Neuronal stem cell (in vitro differentiated cells): ENCODE results near the gene C4orf54.

Experiments
- DNase-seq: peaks from one replicate; pipeline ENCODE4 v3.0.0-alpha.2; 2013; ENCODE audit warnings: low spot score
- H2AFZ ChIP-seq: one replicate; pipeline ENCODE4 v1.6.1; 2013; ENCODE audit warnings: mild to moderate bottlenecking, low read length, inconsistent platforms
- H2AK5ac ChIP-seq: 2 replicates; pipeline ENCODE4 v1.6.1; 2013; ENCODE audit warnings: low read depth, mild to moderate bottlenecking, inconsistent platforms, low read length, moderate library complexity, mixed read lengths
- H2BK120ac ChIP-seq: 2 replicates; pipeline ENCODE4 v1.6.1; 2013; ENCODE audit warnings: low read depth, mild to moderate bottlenecking, inconsistent platforms, low read length, moderate library complexity, mixed read lengths
- H2BK12ac ChIP-seq: one replicate; pipeline ENCODE4 v1.6.1; 2013; ENCODE audit warnings: low read length, inconsistent platforms
- H2BK15ac ChIP-seq: 2 replicates; pipeline ENCODE4 v1.6.1; 2013; ENCODE audit warnings: mild to moderate bottlenecking, low read length, inconsistent platforms, mixed read lengths
- H2BK5ac ChIP-seq: one replicate; pipeline ENCODE4 v1.6.1; 2013; ENCODE audit warnings: inconsistent platforms, mild to moderate bottlenecking, low read length, moderate library complexity
- H3K14ac ChIP-seq: one replicate; pipeline ENCODE4 v1.6.1; 2013; ENCODE audit warnings: low read length, inconsistent platforms
- H3K18ac ChIP-seq: 2 replicates; pipeline ENCODE4 v1.6.1; 2013; ENCODE audit warnings: low read length, inconsistent platforms
- H3K23ac ChIP-seq: 2 replicates; pipeline ENCODE4 v1.6.1; 2013; ENCODE audit warnings: low read depth, mild to moderate bottlenecking, mixed read lengths, low read length, inconsistent platforms; ENCODE audit not compliant: poor library complexity
- H3K27ac ChIP-seq: replicated peaks from 3 replicates; pipeline ENCODE4 v1.5.1; 2013; ENCODE audit warnings: low read length, inconsistent platforms
- H3K27me3 ChIP-seq, 3 experiments: 2 replicates each; pipeline ENCODE4 v1.6.1; 2013; ENCODE audit warnings: low read length in 3 of 3, mild to moderate bottlenecking in 2 of 3, inconsistent platforms in 1 of 3, low read depth in 1 of 3, mixed read lengths in 1 of 3, moderate library complexity in 1 of 3; ENCODE audit not compliant: control insufficient read depth in 3 of 3, insufficient read depth in 3 of 3
- H3K36me3 ChIP-seq, 2 donors: replicated peaks in 1 of 2; 2 replicates each; pipeline ENCODE4 v1.6.1; 2013; ENCODE audit warnings: low read length in 2 of 2; ENCODE audit not compliant: control insufficient read depth in 2 of 2, insufficient read depth in 2 of 2
- H3K4ac ChIP-seq: 2 replicates; pipeline ENCODE4 v1.6.1; 2013; ENCODE audit warnings: inconsistent platforms, mild to moderate bottlenecking, low read length, moderate library complexity
- H3K4me1 ChIP-seq, 2 donors: 1 replicate in 1 of 2; 2 replicates in 1 of 2; pipeline ENCODE4 v1.6.1; 2013; ENCODE audit warnings: low read length in 2 of 2, low read depth in 1 of 2; ENCODE audit not compliant: control insufficient read depth in 2 of 2, insufficient read depth in 1 of 2
- H3K4me2 ChIP-seq: one replicate; pipeline ENCODE4 v1.6.1; 2013; ENCODE audit warnings: mild to moderate bottlenecking, low read length, inconsistent platforms; ENCODE audit not compliant: insufficient read depth, poor library complexity, severe bottlenecking
- H3K4me3 ChIP-seq, 2 donors: 2 replicates each; pipeline ENCODE4 v1.5.1; 2013; ENCODE audit warnings: low read length in 2 of 2, mild to moderate bottlenecking in 2 of 2, inconsistent platforms in 1 of 2, moderate library complexity in 1 of 2
- H3K79me1 ChIP-seq: one replicate; pipeline ENCODE4 v1.6.1; 2013; ENCODE audit warnings: low read depth, mild to moderate bottlenecking, inconsistent platforms, low read length, moderate library complexity
- H3K9ac ChIP-seq: one replicate; pipeline ENCODE4 v1.6.1; 2013; ENCODE audit warnings: mild to moderate bottlenecking, low read depth, low read length, inconsistent platforms; ENCODE audit not compliant: poor library complexity
- H3K9me3 ChIP-seq, 2 donors: replicated peaks in 1 of 2; 2 replicates each; pipeline versions ENCODE3 to v1.6.1; 2013; ENCODE audit warnings: low read length in 2 of 2, mild to moderate bottlenecking in 2 of 2, inconsistent platforms in 1 of 2, low read depth in 1 of 2, mixed read lengths in 1 of 2, moderate library complexity in 1 of 2; ENCODE audit not compliant: control insufficient read depth in 2 of 2, insufficient read depth in 1 of 2
- H4K8ac ChIP-seq: one replicate; pipeline ENCODE4 v1.6.1; 2013; ENCODE audit warnings: low read depth, mild to moderate bottlenecking, inconsistent platforms, low read length, moderate library complexity
- H4K91ac ChIP-seq: one replicate; pipeline ENCODE4 v1.6.1; 2013; ENCODE audit warnings: low read length, low read depth, mild to moderate bottlenecking, inconsistent platforms; ENCODE audit not compliant: poor library complexity
- WGBS, 2 donors: extraction: QIAGEN DNeasy Blood & Tissue Kit; methylation state at CpG; one replicate each; pipeline ENCODE4 v1.1.7; 2013; ENCODE audit warnings: missing lambda C conversion rate in 2 of 2, mixed read lengths in 1 of 2; ENCODE audit not compliant: insufficient read length in 2 of 2, insufficient replicate concordance in 1 of 2; ENCODE audit errors: extremely low coverage in 2 of 2; 5-methylcytosine and 5-hydroxymethylcytosine counted together

Gene C4orf54

DNA sequence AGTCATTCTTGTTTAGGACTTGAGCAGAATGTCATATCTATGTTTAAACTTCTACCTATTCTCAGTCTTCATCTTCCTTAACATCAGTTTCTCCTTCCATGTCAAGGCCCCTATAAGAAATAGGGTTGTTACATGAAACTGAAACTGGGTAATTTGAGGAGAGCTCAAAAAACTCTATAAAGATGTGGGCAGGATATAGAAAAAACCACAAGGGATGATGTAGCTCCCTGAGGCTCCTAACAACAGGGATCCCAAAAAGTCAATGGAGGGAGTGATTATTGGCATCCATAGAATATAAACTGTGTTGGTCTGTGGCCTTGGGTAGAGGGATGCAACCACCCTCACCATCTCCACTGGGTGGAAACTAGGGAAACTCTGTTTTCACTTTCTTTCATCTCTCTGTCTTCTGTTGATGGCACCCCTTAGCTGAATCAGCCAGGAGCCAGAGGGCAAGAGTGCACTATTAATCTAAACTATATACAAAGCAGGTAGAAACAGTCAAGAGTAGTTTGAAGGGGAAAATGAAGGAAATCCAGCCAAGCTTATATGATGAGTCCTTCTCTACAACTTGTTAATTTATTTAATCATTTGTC lies 27.6 kb downstream of the C4orf54 start:
- H2BK5ac ChIP-seq: no peak overlapping the region
- H3K23ac ChIP-seq: no peak overlapping the region
- H2BK120ac ChIP-seq: no peak overlapping the region
- H3K9ac ChIP-seq: no peak overlapping the region
- H2BK15ac ChIP-seq: no peak overlapping the region
- DNase-seq: no peak
- no peak overlapping the region for H4K91ac ChIP-seq
- no peak overlapping the region for H2AK5ac ChIP-seq
- H2BK12ac ChIP-seq: no peak overlapping the region
- no peak overlapping the region for H3K4me3 ChIP-seq
- no peaks in the 10 kb centered on the region for H3K27me3 ChIP-seq
- no peak overlapping the region for H2AFZ ChIP-seq
- H3K79me1 ChIP-seq: no peaks in the 10 kb centered on the region
- no peak overlapping the region for H3K14ac ChIP-seq
- H3K4me1 ChIP-seq: no peaks in the 10 kb centered on the region
- no peaks in the 10 kb centered on the region for H3K36me3 ChIP-seq
- H3K4me2 ChIP-seq: no peak overlapping the region
- no peak overlapping the region for H4K8ac ChIP-seq
- H3K27ac ChIP-seq: no peak overlapping the region
- H3K4ac ChIP-seq: no peak overlapping the region
- no peak overlapping the region for H3K18ac ChIP-seq
- H3K9me3 ChIP-seq: no peaks in the 10 kb centered on the region

GRCh38 chr4:99628040-99628439 lies 29.6 kb downstream of the C4orf54 start:
- H3K18ac ChIP-seq: no peak overlapping the region
- no peak overlapping the region for H3K27ac ChIP-seq
- H3K27me3 ChIP-seq: no peaks in the 10 kb centered on the region
- WGBS, 2 donors: no CpG with 5 or more reads among the region's 1 CpG
- no peak overlapping the region for H3K4me2 ChIP-seq
- H3K4me3 ChIP-seq: no peak overlapping the region
- H2BK120ac ChIP-seq: no peak overlapping the region
- H3K14ac ChIP-seq: no peak overlapping the region
- no peak overlapping the region for H2BK12ac ChIP-seq
- H3K36me3 ChIP-seq: no peaks in the 10 kb centered on the region
- no peaks in the 10 kb centered on the region for H3K79me1 ChIP-seq
- H2BK5ac ChIP-seq: no peak overlapping the region
- no peak overlapping the region for H3K4ac ChIP-seq
- H3K9ac ChIP-seq: no peak overlapping the region
- H2AFZ ChIP-seq: no peak overlapping the region
- no peak overlapping the region for H3K23ac ChIP-seq
- no peak overlapping the region for H2AK5ac ChIP-seq
- no peak overlapping the region for H2BK15ac ChIP-seq
- no peak overlapping the region for H4K8ac ChIP-seq
- peaks cover 4 to 10% of the 10 kb centered on the region in 2 donors for H3K4me1 ChIP-seq
- no peak overlapping the region for H4K91ac ChIP-seq
- no peak for DNase-seq
- no peaks in the 10 kb centered on the region for H3K9me3 ChIP-seq

DNA sequence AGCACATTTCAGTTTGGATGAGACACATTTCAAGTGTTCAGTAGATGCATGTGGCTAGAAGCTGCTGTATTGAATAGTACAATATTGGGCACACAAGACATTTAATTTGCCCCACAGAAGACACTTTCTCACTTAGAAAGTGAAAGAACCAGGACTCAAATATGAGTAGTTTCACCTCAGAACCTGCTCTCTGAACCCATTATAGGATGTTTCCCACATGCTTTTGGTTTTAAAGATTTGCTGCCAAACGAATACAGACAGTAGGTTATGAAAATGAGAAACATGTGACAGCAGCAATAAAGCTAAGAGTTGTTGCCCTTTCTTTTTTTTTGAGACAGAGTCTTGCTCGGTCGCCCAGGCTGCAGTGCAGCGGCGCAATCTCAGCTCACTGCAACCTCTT lies 32.3 kb downstream of the C4orf54 start:
- no peak overlapping the region for H2BK12ac ChIP-seq
- no peak overlapping the region for H3K4me3 ChIP-seq
- no peak overlapping the region for H4K8ac ChIP-seq
- no peaks in the 10 kb centered on the region for H3K79me1 ChIP-seq
- no peak overlapping the region for H3K14ac ChIP-seq
- no peak overlapping the region for H2BK5ac ChIP-seq
- no peak overlapping the region for H2AK5ac ChIP-seq
- H3K9me3 ChIP-seq: no peaks in the 10 kb centered on the region
- no peak overlapping the region for H2AFZ ChIP-seq
- no peak for DNase-seq
- H3K27me3 ChIP-seq: no peaks in the 10 kb centered on the region
- H3K4ac ChIP-seq: no peak overlapping the region
- no peak overlapping the region for H3K27ac ChIP-seq
- no peak overlapping the region for H4K91ac ChIP-seq
- no CpG with 5 or more reads among the region's 5 CpGs for WGBS, 2 donors
- no peak overlapping the region for H3K4me2 ChIP-seq
- H2BK15ac ChIP-seq: no peak overlapping the region
- peaks cover 4 to 11% of the 10 kb centered on the region in 2 donors for H3K4me1 ChIP-seq
- no peak overlapping the region for H2BK120ac ChIP-seq
- no peak overlapping the region for H3K23ac ChIP-seq
- peaks cover 0 to 25% of the 10 kb centered on the region in 2 donors for H3K36me3 ChIP-seq
- no peak overlapping the region for H3K18ac ChIP-seq
- H3K9ac ChIP-seq: no peak overlapping the region

DNA sequence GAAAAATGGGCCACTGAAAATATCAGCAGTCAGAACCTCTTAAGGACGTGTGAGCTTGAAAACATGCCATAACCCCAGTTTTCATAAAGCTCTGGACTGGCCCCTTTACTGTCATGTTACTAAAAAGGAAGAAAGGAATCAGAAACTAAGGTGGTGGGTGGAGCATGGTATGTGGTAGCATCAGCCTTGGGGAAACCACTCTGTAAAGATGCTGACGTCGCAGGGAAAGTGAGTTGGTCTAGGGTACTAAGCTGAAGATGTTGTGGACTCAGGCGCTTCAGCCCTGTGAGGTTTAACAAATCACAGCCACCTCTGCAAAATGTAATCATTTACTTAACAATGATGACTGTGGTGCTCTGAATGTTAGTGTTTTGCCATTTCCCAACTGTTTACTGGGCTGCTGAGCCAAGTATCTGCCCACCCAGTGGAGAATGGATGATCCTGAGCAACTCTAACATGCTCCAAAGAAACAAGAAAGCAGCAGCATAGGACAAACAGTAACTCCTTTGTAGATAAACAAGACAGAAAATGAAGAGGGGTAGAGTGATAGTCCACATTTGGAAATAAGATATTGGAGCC lies 33.4 kb downstream of the C4orf54 start:
- no peak overlapping the region for H2BK15ac ChIP-seq
- no peak overlapping the region for H3K9ac ChIP-seq
- no peak for DNase-seq
- H2BK5ac ChIP-seq: no peak overlapping the region
- H3K4me2 ChIP-seq: no peak overlapping the region
- peaks cover 4 to 11% of the 10 kb centered on the region in 2 donors for H3K4me1 ChIP-seq
- no peak overlapping the region for H3K23ac ChIP-seq
- H2BK120ac ChIP-seq: no peak overlapping the region
- no peak overlapping the region for H4K8ac ChIP-seq
- H3K4me3 ChIP-seq: no peak overlapping the region
- H3K14ac ChIP-seq: no peak overlapping the region
- peaks cover 0 to 36% of the 10 kb centered on the region in 2 donors for H3K36me3 ChIP-seq
- H3K27me3 ChIP-seq: no peaks in the 10 kb centered on the region
- no peak overlapping the region for H2AK5ac ChIP-seq
- H3K18ac ChIP-seq: no peak overlapping the region
- H4K91ac ChIP-seq: no peak overlapping the region
- peak overlapping the region; percentile 77 for H2AFZ ChIP-seq
- H3K79me1 ChIP-seq: no peaks in the 10 kb centered on the region
- H3K4ac ChIP-seq: no peak overlapping the region
- H3K27ac ChIP-seq: no peak overlapping the region
- no peak overlapping the region for H2BK12ac ChIP-seq
- no CpG with 5 or more reads among the region's 4 CpGs for WGBS, 2 donors
- H3K9me3 ChIP-seq: no peaks in the 10 kb centered on the region
